Measurements from ENCODE around the gene ITIH5. TPM values are rescaled to one million over a fixed set of nuclear protein-coding genes. Genes with fewer than 3 reads are reported as not detected.

The ITIH5 gene
- total and polyA plus RNA-seq, 8 donors: 4.0 to 28.6 (median 14.6) TPM

DNA sequence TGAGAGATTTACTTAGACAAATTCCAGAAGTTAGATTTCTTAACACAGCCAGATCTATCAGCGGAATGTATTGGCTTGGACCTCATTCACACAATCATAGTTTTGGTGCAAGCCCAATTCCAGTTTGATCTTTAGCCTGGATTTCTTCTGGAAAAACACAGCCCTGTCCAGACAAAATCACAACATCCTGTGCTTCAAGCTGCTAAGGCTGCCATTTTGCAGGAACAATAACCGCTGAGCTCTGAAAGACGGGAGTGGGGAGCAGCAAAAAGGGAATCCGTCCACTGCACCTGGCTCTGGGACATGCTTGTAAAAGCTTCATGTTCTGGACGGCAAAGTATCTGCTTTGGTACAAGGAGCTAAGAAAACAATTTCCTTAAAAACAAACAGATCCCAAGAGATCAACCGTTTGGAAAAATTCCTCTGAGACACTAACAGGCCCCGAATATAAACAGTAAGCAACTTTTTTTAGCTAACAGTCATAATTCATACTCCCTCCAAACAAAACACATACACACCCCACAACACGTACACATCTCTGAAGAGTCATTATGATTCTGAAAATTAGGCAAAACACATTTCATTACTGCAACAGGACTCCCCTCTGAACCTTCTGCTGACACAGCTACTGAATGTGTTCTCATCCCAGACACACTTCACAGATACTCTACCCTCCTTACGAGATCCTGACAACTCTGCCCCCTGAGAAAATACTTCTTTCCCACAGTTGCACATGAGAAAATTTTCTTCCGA is 32.4 kb downstream of the ITIH5 start:
- WGBS, 5 donors: 64 to 79% (median 71%) methylated on average over 10 of the region's 10 CpGs
- Histone ChIP-seq H3K4me3 (no peak overlapping the region), H3K27ac (peak overlapping the region in 4 of 5 donors; percentile 38 to 66 (median 52)), H3K27me3 (no peaks in the 10 kb centered on the region), H3K9me3 (peaks cover 0 to 10% (median 0%) of the 10 kb centered on the region in 4 donors), H3K36me3 (peaks cover 0 to 27% (median 8%) of the 10 kb centered on the region in 4 donors), H3K4me1 (no peaks in the 10 kb centered on the region)
- TF ChIP-seq POLR2AphosphoS5 (IDR thresholded peaks at IDR 0.05) (no peak), POLR2A (IDR thresholded peaks at IDR 0.05) (no peak)
- TF ChIP-seq, protein P1, sequence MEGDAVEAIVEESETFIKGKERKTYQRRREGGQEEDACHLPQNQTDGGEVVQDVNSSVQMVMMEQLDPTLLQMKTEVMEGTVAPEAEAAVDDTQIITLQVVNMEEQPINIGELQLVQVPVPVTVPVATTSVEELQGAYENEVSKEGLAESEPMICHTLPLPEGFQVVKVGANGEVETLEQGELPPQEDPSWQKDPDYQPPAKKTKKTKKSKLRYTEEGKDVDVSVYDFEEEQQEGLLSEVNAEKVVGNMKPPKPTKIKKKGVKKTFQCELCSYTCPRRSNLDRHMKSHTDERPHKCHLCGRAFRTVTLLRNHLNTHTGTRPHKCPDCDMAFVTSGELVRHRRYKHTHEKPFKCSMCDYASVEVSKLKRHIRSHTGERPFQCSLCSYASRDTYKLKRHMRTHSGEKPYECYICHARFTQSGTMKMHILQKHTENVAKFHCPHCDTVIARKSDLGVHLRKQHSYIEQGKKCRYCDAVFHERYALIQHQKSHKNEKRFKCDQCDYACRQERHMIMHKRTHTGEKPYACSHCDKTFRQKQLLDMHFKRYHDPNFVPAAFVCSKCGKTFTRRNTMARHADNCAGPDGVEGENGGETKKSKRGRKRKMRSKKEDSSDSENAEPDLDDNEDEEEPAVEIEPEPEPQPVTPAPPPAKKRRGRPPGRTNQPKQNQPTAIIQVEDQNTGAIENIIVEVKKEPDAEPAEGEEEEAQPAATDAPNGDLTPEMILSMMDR (IDR thresholded peaks at IDR 0.05): no peak
- intact Hi-C loops (cut with DNase I; ENCODE audit: low total_unique reads): no loop called here
- DNase-seq: peak in 1 of 2 donors; percentile 71

DNA sequence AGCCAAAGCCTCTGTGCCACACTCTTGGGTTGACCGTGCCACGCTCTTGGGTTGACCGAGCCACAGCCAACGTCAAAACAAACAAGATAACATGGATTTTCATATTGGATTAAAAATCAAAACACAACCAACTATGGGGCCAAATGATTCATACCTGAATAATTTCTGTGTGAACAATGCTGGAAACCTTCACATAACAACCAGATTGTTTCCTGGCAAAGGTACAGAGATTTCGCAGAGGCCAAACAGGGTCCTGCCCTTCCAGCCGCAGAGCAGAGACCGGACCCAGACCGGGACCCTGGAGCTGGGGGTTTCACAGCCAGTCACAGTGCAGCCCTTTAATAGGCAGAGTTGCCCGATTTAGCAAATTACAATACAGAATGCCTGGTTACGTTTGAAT is 40.5 kb downstream of the ITIH5 start:
- no peaks in the 10 kb centered on the region for H3K36me3 ChIP-seq
- TF ChIP-seq, protein P1 (IDR thresholded peaks at IDR 0.05): no peak
- TF ChIP-seq EP300 (IDR thresholded peaks at IDR 0.05) (no peak), POLR2A (IDR thresholded peaks at IDR 0.05) (no peak), POLR2AphosphoS5 (IDR thresholded peaks at IDR 0.05) (no peak)
- no peaks in the 10 kb centered on the region for H3K27me3 ChIP-seq
- peak overlapping the region in 4 of 5 donors; percentile 47 to 79 (median 62) for H3K27ac ChIP-seq
- no peak for DNase-seq
- 23 to 54% (median 41%) methylated on average over 10 of the region's 10 CpGs for WGBS, 5 donors
- H3K4me3 ChIP-seq: no peak overlapping the region
- intact Hi-C loops (cut with DNase I; ENCODE audit: low total_unique reads): no loop called here
- peaks cover 0 to 15% (median 7%) of the 10 kb centered on the region in 4 donors for H3K4me1 ChIP-seq
- H3K9me3 ChIP-seq: no peaks in the 10 kb centered on the region

DNA sequence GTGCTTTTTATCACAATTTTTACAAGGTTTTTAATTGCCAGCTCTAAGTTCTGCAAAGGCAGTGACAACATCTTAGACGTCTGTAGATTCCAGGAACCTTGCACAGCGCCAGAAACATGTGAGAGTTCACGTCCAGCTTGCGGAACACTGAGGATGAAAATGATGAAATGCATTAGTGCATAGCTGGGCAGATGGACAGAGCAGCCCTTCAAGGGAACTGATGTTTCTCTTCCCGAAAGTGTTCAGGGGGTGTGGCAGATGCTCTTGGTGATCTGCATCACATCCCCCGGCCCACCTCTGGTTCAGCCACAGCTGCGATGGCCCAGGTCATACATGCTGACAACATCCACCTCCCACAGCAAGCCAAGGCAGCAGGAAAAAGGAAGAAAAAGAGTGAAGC is 40.9 kb downstream of the ITIH5 start:
- Histone ChIP-seq H3K4me1 (peaks cover 0 to 15% (median 7%) of the 10 kb centered on the region in 4 donors), H3K36me3 (no peaks in the 10 kb centered on the region), H3K9me3 (no peaks in the 10 kb centered on the region), H3K27ac (peak overlapping the region in 4 of 5 donors; percentile 47 to 79 (median 62)), H3K4me3 (no peak overlapping the region), H3K27me3 (no peaks in the 10 kb centered on the region)
- intact Hi-C loops (cut with DNase I; ENCODE audit: low total_unique reads): no loop called here
- TF ChIP-seq EP300 (IDR thresholded peaks at IDR 0.05) (peak; percentile 78), POLR2AphosphoS5 (IDR thresholded peaks at IDR 0.05) (peak; percentile 43 to 72 (median 53)), POLR2A (IDR thresholded peaks at IDR 0.05) (no peak)
- TF ChIP-seq, protein P1 (IDR thresholded peaks at IDR 0.05): no peak
- DNase-seq: peak in 1 of 2 donors; percentile 42
- WGBS, 5 donors: 55 to 81% (median 78%) methylated on average over 7 of the region's 7 CpGs

DNA sequence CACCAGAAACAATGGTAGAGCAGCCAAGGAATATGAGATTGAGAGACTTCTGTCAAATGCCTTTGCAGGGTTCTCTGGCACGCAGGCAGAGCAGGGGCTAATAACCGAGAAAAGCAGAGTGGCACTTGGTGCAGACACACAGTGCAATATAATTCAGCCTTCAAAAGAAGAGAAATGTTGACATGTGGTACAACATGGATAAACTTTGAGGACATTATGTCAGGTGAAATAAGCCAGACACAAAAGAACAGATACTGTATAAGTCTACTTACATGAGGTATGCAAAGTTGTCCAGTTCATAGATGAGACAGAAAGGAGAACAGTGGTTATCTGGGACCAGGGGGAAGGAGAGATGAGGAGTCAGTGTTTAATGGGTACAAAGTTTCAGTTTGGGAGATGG is 41.8 kb downstream of the ITIH5 start:
- TF ChIP-seq, protein P1 (IDR thresholded peaks at IDR 0.05): no peak
- no peak for TF ChIP-seq POLR2A (IDR thresholded peaks at IDR 0.05)
- TF ChIP-seq EP300 (IDR thresholded peaks at IDR 0.05): no peak
- TF ChIP-seq POLR2AphosphoS5 (IDR thresholded peaks at IDR 0.05): no peak
- WGBS, 5 donors: 91 to 97% (median 96%) methylated on average over 2 of the region's 2 CpGs
- peak overlapping the region in 3 of 5 donors; percentile 44 to 79 (median 76) for H3K27ac ChIP-seq
- intact Hi-C loops (cut with DNase I; ENCODE audit: low total_unique reads): no loop called here
- H3K4me3 ChIP-seq: no peak overlapping the region
- H3K27me3 ChIP-seq: no peaks in the 10 kb centered on the region
- DNase-seq: no peak
- H3K9me3 ChIP-seq: no peaks in the 10 kb centered on the region
- peaks cover 0 to 15% (median 7%) of the 10 kb centered on the region in 4 donors for H3K4me1 ChIP-seq
- no peaks in the 10 kb centered on the region for H3K36me3 ChIP-seq
